Neural progenitor cell (in vitro differentiated cells): ENCODE data around the gene CEP83. TPM values are rescaled to one million over a fixed set of nuclear protein-coding genes. Genes with fewer than 3 reads are reported as not detected.

Experiments used
- DNase-seq: peaks from one replicate; pipeline ENCODE4 v3.0.0-alpha.2; 2016; ENCODE audit warnings: low spot score
- H2AFZ ChIP-seq: fragments of 200-600 bp; sonication (generic); replicated peaks from 2 replicates; pipeline ENCODE4 v1.6.1; 2016; ENCODE audit warnings: antibody characterized with exemption
- H3F3A ChIP-seq: fragments of 200-600 bp; sonication (generic); 2 replicates; pipeline ENCODE4 v1.6.1; 2016; ENCODE audit warnings: antibody characterized with exemption, low read depth
- H3K27ac ChIP-seq: fragments of 200-600 bp; sonication (generic); 2 replicates; pipeline ENCODE4 v1.5.1; 2016; ENCODE audit warnings: mild to moderate bottlenecking
- H3K27me3 ChIP-seq: fragments of 200-600 bp; sonication (generic); 2 replicates; pipeline ENCODE4 v1.6.1; 2016; ENCODE audit warnings: mild to moderate bottlenecking, moderate library complexity
- H3K36me3 ChIP-seq: fragments of 200-600 bp; sonication (generic); 2 replicates; pipeline ENCODE4 v1.5.1; 2016
- H3K4me1 ChIP-seq: fragments of 200-600 bp; sonication (generic); 2 replicates; pipeline ENCODE4 v1.6.1; 2016; ENCODE audit warnings: mixed run types
- H3K4me2 ChIP-seq: fragments of 200-600 bp; sonication (generic); 2 replicates; pipeline ENCODE4 v1.6.1; 2016
- H3K4me3 ChIP-seq: fragments of 200-600 bp; sonication (generic); 2 replicates; pipeline ENCODE4 v1.5.1; 2016
- H3K79me2 ChIP-seq: fragments of 200-600 bp; sonication (generic); 2 replicates; pipeline ENCODE4 v1.6.1; 2016; ENCODE audit warnings: low read depth
- H3K9ac ChIP-seq: fragments of 200-600 bp; sonication (generic); 2 replicates; pipeline ENCODE4 v1.6.1; 2016
- H3K9me3 ChIP-seq: fragments of 200-600 bp; sonication (generic); 2 replicates; pipeline ENCODE4 v1.5.1; 2016; ENCODE audit warnings: low read depth
- H4K20me1 ChIP-seq: fragments of 200-600 bp; sonication (generic); 2 replicates; pipeline ENCODE4 v1.6.1; 2016; ENCODE audit warnings: low read depth
- H3K27ac Mint-ChIP-seq: 3 replicates; pipeline ENCODE4 v1.8.0; 2021; ENCODE audit warnings: mixed read lengths
- H3K27me3 Mint-ChIP-seq: 2 replicates; pipeline ENCODE4 v1.8.0; 2022; ENCODE audit warnings: low read depth, mild to moderate bottlenecking, inconsistent platforms, moderate library complexity, mixed read lengths; ENCODE audit not compliant: insufficient read depth
- H3K36me3 Mint-ChIP-seq: 3 replicates; pipeline ENCODE4 v1.8.0; 2021; ENCODE audit warnings: mixed read lengths
- H3K4me1 Mint-ChIP-seq: 3 replicates; pipeline ENCODE4 v1.8.0; 2021; ENCODE audit warnings: mixed read lengths
- H3K4me3 Mint-ChIP-seq: 3 replicates; pipeline ENCODE4 v1.8.0; 2021; ENCODE audit warnings: mild to moderate bottlenecking, moderate library complexity, mixed read lengths
- H3K9me3 Mint-ChIP-seq: 3 replicates; pipeline ENCODE4 v1.8.0; 2020; ENCODE audit warnings: mixed read lengths
- EZH2 ChIP-seq: fragments of 200-600 bp; sonication (generic); IDR thresholded peaks from 2 replicates; pipeline ENCODE4 v1.6.1; 2017; ENCODE audit warnings: antibody characterized with exemption, mild to moderate bottlenecking, moderate library complexity
- EZH2phosphoT487 ChIP-seq: fragments of 200-600 bp; sonication (generic); IDR thresholded peaks from 2 replicates; pipeline ENCODE4 v1.6.1; 2017; ENCODE audit warnings: antibody characterized with exemption
- total RNA-seq: library from RNA; depleted of rRNA; stranded (reverse); fragments of >200 nt; gene quantifications from 2 replicates; pipeline ENCODE4 v1.2.3, GENCODE V29; 2015; ENCODE audit warnings: low replicate concordance
- TF ChIP-seq, protein P1 (sequence below): fragments of 200-600 bp; sonication (generic); IDR thresholded peaks from 2 replicates; pipeline ENCODE4 v1.5.1; 2017; ENCODE audit warnings: antibody characterized with exemption, mild to moderate bottlenecking

The CEP83 gene
- total RNA-seq, 1 donor from 2014 or later, result 60.4 TPM

DNA sequence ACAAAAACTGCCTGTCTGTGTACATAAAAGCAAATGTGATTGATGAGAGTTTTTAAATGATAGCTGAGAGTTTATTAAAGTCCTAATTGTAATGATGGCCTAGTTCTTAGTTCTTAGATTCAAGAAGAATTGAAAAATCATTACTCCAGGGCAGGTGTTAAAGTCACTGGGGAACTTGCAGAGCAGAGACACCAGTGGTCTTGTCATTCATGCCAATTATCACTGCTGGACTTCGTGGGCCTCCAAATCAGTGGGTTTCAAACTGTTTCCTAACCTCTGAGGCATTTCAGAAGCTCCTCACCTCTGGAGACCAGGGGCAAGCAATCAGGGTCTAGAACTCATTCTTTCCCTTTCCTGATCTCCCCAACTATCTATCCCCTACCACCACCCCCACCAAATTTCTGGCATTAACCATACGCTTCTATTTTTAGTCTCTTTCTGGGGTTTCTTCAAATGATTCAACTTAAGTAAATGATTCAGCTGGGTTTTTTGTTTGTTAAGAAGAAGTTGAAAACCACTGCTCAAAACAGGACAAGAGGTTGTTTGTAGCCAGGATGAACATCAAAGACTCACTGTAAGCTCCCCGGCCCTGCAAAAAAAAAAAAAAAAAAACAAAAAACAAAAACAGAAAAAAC, 80.1 kb downstream of the CEP83 start:
- no peaks in the 10 kb centered on the region for H3K4me1 Mint-ChIP-seq
- H3K9ac ChIP-seq, result no peak overlapping the region
- H3K79me2 ChIP-seq, result no peaks in the 10 kb centered on the region
- peaks cover 13% of the 10 kb centered on the region for H3K36me3 Mint-ChIP-seq
- no peak overlapping the region for H3K4me3 Mint-ChIP-seq
- no peak overlapping the region for H3K27ac Mint-ChIP-seq
- no peak overlapping the region for H3K4me2 ChIP-seq
- H3K27ac ChIP-seq, result no peak overlapping the region
- H3F3A ChIP-seq, result no peaks in the 10 kb centered on the region
- H3K4me1 ChIP-seq, result no peaks in the 10 kb centered on the region
- peaks cover 3% of the 10 kb centered on the region for H3K9me3 Mint-ChIP-seq
- H3K9me3 ChIP-seq, result no peaks in the 10 kb centered on the region
- no peak for DNase-seq
- H3K27me3 Mint-ChIP-seq, result no peaks in the 10 kb centered on the region
- H3K27me3 ChIP-seq, result no peaks in the 10 kb centered on the region
- peaks cover 8% of the 10 kb centered on the region for H3K36me3 ChIP-seq
- H4K20me1 ChIP-seq, result no peaks in the 10 kb centered on the region
- TF ChIP-seq, protein P1, sequence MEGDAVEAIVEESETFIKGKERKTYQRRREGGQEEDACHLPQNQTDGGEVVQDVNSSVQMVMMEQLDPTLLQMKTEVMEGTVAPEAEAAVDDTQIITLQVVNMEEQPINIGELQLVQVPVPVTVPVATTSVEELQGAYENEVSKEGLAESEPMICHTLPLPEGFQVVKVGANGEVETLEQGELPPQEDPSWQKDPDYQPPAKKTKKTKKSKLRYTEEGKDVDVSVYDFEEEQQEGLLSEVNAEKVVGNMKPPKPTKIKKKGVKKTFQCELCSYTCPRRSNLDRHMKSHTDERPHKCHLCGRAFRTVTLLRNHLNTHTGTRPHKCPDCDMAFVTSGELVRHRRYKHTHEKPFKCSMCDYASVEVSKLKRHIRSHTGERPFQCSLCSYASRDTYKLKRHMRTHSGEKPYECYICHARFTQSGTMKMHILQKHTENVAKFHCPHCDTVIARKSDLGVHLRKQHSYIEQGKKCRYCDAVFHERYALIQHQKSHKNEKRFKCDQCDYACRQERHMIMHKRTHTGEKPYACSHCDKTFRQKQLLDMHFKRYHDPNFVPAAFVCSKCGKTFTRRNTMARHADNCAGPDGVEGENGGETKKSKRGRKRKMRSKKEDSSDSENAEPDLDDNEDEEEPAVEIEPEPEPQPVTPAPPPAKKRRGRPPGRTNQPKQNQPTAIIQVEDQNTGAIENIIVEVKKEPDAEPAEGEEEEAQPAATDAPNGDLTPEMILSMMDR, result no peak
- TF ChIP-seq EZH2 (no peak), EZH2phosphoT487 (no peak)
- no peak overlapping the region for H3K4me3 ChIP-seq
- H2AFZ ChIP-seq, result no peak overlapping the region

DNA sequence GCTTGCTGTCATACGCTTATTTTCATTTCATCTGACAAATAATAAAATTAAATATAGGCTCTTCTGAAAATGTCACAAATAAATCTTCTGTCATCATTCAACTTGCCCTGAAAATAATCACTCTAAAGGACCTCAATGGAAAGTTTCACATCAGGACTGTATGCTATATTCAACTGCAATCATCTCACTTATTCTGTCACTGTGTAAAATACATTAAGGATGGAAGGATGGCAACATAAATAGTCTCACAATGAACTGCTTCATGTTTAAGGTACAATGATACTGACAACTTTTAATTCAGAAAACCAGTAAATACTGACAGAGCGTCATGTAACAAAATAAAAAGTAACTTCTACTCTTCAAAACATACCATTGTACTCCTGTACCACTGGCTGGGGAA, 82.1 kb downstream of the CEP83 start:
- TF ChIP-seq EZH2phosphoT487 (no peak), EZH2 (no peak)
- TF ChIP-seq, protein P1, result no peak
- Histone ChIP-seq H3K27ac (no peak overlapping the region), H2AFZ (no peak overlapping the region), H3K27me3 (no peaks in the 10 kb centered on the region), H3K36me3 (peaks cover 8% of the 10 kb centered on the region), H3F3A (no peaks in the 10 kb centered on the region), H3K79me2 (no peaks in the 10 kb centered on the region), H3K4me2 (no peak overlapping the region), H3K4me3 (no peak overlapping the region), H3K9ac (no peak overlapping the region), H3K9me3 (no peaks in the 10 kb centered on the region), H3K4me1 (no peaks in the 10 kb centered on the region), H4K20me1 (no peaks in the 10 kb centered on the region)
- no peak overlapping the region for H3K4me3 Mint-ChIP-seq
- H3K36me3 Mint-ChIP-seq, result peaks cover 4% of the 10 kb centered on the region
- H3K27ac Mint-ChIP-seq, result no peak overlapping the region
- H3K4me1 Mint-ChIP-seq, result no peaks in the 10 kb centered on the region
- H3K27me3 Mint-ChIP-seq, result no peaks in the 10 kb centered on the region
- DNase-seq, result no peak
- no peaks in the 10 kb centered on the region for H3K9me3 Mint-ChIP-seq

DNA sequence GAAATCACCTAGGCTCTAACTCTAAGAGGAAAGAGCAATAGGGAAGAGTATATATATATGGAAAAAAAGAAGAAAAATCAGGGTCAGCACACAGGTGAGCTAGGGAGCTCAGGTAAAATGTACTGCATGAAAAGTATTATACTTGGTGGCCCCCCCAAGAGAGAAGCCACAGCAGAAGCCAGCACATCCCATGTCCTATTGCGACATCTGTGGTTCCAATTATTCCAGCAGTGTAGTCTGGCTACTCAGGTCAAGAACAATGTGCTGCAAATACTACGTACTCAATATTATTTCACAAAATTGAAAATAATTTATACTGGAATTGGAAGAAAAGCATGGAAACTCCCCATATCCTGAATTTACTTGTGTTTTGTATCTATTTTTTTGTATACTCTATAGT, 85.5 kb downstream of the CEP83 start:
- H3K27ac ChIP-seq, result no peak overlapping the region
- no peak for DNase-seq
- H4K20me1 ChIP-seq, result no peaks in the 10 kb centered on the region
- H3K79me2 ChIP-seq, result no peaks in the 10 kb centered on the region
- H2AFZ ChIP-seq, result no peak overlapping the region
- Mint-ChIP-seq H3K4me1 (no peaks in the 10 kb centered on the region), H3K27ac (no peak overlapping the region), H3K9me3 (no peaks in the 10 kb centered on the region), H3K4me3 (no peak overlapping the region), H3K36me3 (peaks cover 1% of the 10 kb centered on the region), H3K27me3 (no peaks in the 10 kb centered on the region)
- H3K4me2 ChIP-seq, result no peak overlapping the region
- TF ChIP-seq, protein P1, result no peak
- no peak for TF ChIP-seq EZH2phosphoT487
- no peak for TF ChIP-seq EZH2
- H3K9me3 ChIP-seq, result no peaks in the 10 kb centered on the region
- H3F3A ChIP-seq, result no peaks in the 10 kb centered on the region
- H3K36me3 ChIP-seq, result peaks cover 8% of the 10 kb centered on the region
- no peak overlapping the region for H3K9ac ChIP-seq
- no peak overlapping the region for H3K4me3 ChIP-seq
- no peaks in the 10 kb centered on the region for H3K27me3 ChIP-seq
- H3K4me1 ChIP-seq, result no peaks in the 10 kb centered on the region
